Fibroblast of mammary gland (primary cell): ENCODE results near the gene NINJ2.

Source experiments
- DNase-seq: peaks from one replicate; pipeline ENCODE4 v3.0.0-alpha.2; 2010; ENCODE audit warnings: low read depth
- H3K4me3 ChIP-seq: 2 replicates; pipeline ENCODE4 v1.5.1; 2011; ENCODE audit warnings: low read depth, mild to moderate bottlenecking, low read length, moderate library complexity; ENCODE audit not compliant: control insufficient read depth
- CTCF ChIP-seq: conservative IDR thresholded peaks from 2 replicates; pipeline ENCODE4 v1.5.1; 2011; ENCODE audit warnings: low read depth, low read length, inconsistent platforms; ENCODE audit not compliant: control insufficient read depth, insufficient read depth

Gene NINJ2

GRCh38 chr12:601976-602699 is 61.1 kb downstream of the NINJ2 start:
- TF ChIP-seq CTCF, result no peak
- no peak for DNase-seq
- H3K4me3 ChIP-seq, result no peak overlapping the region

GRCh38 chr12:599756-600155 is 63.5 kb downstream of the NINJ2 start:
- no peak for TF ChIP-seq CTCF
- DNase-seq, result no peak

GRCh38 chr12:597926-598568 is 65.2 kb downstream of the NINJ2 start:
- no peak for TF ChIP-seq CTCF
- no peak overlapping the region for H3K4me3 ChIP-seq
- no peak for DNase-seq

More at GRCh38 chr12:599756-600155, 63.5 kb downstream of the NINJ2 start:
- H3K4me3 ChIP-seq, result no peak overlapping the region

GRCh38 chr12:593396-594270 is 69.6 kb downstream of the NINJ2 start:
- no peak overlapping the region for H3K4me3 ChIP-seq
- DNase-seq, result no peak
- TF ChIP-seq CTCF, result no peak

- no peak overlapping the region for H3K4me3 ChIP-seq
- DNase-seq, result no peak
- no peak for TF ChIP-seq CTCF
These were observed 71.2 kb downstream of the NINJ2 start for GRCh38 chr12:592024-592505.

- DNase-seq, result no peak
- no peak overlapping the region for H3K4me3 ChIP-seq
- TF ChIP-seq CTCF, result no peak
These were observed 71.8 kb downstream of the NINJ2 start for GRCh38 chr12:591167-592023.
